NCI-H2081 (cell line): ENCODE data around the gene CDC42EP1.
A peak's percentile ranks its signal among the peaks of the same experiment; 100 is the strongest.
"Not testable (repeated sequence)": the region's sequence is repeated elsewhere in the genome, so short reads cannot be mapped to it uniquely, and the experiment has no call there.

Experiments
- DNase-seq, 2 experiments: peaks; one replicate each; lab custom pipeline; 2025; lab: John Stamatoyannopoulos, UW

The CDC42EP1 gene

DNA sequence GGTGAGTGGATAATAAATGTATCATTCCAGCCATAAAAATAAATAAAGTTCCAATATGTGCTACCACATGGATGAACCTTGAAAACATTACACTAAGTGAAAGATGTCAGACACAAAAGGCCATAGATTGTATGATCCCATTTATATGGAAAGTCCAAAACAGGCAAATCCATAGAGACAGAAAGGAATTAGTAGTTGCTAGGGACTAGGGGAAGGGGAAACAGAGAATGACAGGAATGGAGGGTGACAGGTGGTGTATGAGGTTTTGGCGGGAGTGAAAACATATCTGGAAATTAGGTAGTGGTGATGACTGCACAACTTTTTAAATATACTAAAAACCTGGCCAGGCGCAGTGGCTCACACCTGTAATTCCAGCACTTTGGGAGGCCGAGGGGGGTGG, 25.8 kb upstream of the CDC42EP1 start:
- no peak for DNase-seq

DNA sequence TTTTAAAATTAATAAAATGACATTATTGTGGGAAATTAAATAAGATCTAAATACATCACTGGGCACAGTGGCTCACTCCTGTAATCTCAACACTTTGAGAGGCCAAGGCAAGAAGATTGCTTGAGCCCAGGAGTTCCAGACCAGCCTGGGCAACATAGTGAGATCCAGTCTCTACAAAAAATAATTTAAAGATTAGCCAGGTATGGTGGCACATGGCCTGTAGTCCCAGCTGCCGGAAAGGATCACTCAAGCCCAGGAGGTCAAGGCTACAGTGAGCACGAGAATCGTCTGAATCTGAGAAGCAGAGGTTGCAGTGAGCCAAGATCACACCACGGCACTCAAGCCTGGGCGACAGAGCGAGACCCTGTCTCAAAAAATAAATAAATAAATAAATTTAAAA, 25.1 kb upstream of the CDC42EP1 start:
- DNase-seq: no peak

DNA sequence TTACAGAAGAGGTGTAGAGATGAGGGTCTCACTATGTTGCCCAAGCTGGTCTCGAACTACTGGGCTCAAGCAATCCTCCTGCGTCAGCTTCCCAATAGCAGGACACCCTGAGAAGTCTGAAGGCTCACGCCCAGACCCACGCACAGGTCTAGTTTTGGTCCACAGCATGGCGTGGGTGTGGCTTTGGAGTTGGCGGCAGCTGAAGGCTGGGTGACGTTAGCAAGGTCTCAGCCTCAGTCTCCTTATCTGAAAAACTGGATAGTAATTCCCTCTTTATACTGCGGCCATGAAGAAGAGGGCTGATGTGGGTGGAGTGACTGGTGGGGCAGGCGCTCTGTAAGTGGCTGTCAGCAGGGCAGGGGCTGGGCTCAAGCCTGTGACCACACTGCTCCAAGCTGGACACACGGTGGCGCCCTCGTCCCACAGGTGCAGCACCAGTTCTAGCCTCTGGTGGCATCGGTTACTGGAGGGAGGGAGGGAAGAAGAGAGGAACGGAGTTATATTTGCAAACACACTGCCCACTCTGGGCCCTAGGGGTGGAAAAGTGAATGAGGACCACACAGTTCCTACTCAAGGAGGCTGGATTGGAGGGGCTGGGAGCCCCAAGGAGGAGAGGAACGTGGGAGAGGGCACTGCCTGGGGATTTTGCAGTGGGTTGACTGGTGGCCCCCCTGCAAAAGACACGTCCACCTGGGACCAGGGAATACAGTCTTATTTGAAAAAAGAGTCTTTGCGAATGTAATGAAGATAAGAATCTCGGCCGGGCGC, 21.5 kb upstream of the CDC42EP1 start:
- DNase-seq: peak; percentile 74 to 79

DNA sequence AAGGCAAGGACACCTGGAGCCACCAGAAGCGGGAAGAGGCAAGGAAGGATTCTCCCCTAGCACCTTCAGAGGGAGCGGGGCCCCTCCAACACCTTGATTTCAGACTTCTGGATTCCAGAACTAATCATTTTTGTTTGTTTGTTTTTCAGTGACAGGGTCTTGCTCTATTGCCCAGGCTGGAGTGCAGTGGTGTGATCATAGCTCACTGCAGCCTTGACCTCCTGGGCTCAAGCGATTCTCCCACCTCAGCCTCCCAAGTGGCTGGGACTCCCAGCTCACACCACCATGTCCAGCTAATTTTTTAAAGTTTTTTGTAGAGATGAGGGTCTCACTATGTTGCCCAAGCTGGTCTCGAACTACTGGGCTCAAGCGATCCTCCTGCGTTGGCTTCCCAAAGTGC, 20.5 kb upstream of the CDC42EP1 start:
- DNase-seq: not testable (repeated sequence)

DNA sequence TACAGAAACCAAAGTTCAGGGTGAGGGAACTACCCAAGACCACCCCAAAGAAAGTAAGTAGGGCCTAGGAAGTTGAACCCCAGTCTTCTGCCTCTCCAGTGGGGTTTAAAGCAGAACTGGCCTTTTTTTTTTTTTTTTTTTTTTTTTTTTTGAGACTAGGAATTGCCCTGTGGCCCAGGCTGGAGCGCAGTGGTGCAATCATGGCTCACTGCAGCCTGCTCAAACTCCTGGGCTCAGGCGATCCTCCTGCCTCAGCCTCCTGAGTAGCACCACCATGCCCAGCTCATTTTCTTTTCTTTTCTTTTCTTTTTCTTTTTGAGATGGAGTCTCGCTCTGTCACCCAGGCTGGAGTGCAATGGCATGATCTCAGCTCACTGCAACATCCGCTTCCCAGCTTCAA, 17.9 kb upstream of the CDC42EP1 start:
- DNase-seq: not testable (repeated sequence)

DNA sequence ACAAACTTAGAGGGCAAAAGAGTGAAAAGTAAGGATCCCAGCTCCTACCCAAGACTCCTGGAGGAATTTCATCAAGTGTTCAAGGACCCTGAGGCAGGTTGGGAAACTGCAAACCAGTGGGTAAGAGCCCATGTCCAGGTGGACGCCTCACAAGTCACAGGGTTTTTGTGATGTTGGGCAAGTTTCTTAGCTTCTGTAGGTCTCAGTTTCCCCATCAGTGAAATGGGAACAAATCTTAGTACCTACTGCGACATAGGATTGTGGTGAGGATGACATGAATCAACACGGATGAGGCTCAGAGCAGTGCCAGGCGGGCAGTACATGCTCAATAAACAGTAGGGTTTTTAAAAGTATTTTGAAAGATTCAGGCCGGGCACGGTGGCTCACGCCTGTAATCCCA, 17.3 kb upstream of the CDC42EP1 start:
- no peak for DNase-seq

DNA sequence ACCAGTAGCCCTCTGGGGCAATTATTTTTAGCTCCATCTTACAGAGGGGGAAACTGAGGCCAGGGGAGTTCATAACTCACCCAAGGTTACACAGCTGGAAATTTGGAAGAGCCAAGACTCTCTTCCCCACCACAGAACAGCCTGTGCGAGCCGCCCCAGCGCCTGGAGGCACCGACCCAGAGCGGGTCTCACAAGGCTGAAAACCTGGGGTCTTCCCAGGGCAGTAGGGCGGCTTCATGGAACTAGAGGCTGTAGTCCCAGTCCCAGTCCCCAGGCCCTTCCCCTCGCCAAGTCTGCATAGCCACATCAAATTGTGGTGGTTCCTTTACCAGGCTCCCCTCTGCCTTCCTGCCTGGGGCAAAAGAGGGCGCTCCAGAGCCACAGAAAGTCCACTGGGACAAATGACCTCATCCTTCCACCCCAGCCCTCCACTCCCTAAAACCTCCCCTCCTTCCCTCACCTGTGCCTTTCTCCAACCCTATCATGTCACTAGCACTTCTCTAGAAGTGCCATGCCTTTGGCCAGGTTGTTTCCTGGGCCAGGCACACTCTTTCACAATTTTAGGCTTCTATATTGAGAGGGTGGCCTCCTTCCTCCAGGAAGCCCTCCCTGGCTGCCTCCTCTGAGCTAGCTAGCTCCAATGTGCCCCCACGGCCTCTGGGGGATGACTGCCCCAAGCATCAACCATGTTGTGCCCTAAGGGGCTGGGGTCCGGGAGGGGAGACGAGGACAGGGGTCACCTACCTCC, 15.2 kb upstream of the CDC42EP1 start:
- no peak for DNase-seq

DNA sequence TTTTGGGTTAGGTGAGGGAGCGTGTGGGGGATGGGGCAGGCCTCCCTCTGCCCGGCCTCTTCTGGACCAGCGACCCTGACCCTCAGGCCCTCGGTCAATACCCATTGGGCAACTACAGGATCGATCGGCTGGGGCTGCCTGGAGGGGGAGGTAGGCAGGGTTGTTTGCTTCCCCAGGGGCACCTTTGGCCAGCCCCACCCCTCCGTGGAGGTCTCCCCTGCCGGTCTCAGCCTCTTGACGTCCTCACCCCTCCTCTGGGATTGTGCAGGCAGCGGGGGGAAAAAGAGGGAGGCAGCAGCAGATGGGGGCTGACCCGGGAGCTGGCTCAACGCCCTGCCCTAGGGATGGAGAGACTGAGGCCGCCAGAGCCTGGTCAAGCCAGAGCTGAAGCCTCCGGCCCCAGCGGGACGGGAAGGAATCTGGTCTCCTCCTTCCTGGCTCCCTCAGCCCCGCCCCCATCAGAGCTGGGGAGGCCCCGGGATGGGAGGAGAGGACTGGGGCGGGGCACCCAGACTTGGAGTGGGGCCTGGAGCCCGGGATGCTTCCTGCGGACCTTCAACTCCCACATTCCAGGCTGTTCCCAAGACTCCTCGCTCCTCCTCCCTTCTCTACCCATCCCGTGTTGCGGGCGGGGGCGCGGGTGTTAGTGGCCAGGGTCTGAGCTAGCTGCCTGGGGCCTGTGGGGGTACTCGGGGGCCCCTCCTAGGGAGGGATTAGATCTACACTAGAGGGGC, 14.4 kb upstream of the CDC42EP1 start:
- DNase-seq: no peak

DNA sequence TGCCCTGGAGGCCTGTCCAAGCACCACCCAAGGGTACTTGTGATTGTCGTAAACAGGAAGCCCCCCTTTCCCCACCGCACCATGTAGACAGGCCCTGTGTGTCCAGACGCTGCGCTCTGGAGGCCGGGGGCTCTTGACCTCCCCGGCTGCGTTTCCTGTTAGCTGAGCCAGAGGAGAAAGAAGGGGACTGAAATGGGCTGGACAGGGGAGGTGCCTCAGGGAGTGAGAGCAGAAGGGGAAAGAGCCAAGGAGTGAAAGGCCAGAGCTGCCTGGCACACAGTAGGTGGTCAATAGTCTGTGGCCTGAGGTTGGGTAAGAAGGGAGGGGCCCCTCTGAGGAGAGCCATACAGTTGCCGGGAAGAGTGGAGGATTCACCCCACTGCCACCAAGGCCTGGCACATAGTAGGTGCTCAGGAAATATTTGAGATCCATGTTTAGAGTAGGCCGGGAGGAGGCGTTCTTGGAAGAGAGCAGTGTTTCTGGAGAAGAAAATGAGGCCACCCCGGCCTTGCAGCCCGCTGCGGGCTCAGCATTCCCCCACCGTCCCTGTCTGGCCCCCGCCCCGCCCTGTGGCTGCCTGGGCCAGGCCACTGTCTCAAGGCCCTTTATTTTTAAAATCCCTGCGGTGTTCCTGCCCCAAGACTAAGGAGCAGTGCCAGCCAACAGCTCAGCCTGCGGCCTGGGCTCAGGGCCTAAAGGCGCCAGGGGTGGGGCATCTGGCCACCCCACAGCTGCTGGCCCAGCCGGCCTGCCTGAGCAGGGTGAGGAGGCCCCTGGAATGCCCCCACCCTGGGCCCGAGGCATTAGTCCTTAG, 13.6 kb upstream of the CDC42EP1 start:
- DNase-seq: no peak

DNA sequence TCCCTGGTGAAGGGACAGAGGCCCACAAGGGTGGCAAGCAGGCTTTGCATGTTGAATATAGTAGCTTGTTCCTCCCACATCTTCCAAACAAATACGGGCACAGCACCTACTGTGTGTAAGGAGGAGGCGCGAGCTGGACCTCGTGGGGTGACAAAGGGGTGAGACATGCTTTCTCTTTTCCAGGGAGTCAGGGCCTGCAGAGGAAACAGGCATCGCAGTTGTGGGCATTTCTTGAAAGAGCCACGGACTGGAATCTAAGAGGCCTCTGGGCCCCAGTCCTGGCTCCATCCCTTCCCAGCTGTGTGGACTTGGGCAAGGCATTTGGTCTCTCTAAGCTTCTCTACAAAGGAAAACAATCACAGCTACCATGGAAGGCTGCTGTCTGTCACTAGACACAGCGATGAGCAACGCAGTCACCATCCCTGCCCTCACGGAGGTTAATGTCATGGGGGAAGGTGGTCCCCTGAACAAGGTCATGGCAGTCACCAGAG, 13.0 kb upstream of the CDC42EP1 start:
- DNase-seq: no peak

DNA sequence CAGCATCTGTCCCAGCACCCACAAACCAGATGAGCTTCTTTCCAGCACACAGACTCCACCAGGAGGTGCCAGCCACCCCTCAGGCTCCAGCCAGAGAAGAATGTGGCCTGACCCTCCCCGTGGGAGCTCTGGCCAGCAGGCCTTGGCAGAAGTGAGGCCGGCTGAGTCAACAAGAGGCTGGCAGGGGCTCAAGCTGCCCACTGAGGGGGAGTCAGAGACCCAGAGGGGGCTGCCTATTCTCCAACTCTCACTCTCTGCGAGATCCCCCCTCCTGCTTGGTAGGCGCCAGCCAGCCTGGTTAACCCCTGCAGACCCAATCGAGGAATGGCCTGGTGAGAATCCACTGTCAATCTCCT, 10.6 kb upstream of the CDC42EP1 start:
- DNase-seq: no peak

DNA sequence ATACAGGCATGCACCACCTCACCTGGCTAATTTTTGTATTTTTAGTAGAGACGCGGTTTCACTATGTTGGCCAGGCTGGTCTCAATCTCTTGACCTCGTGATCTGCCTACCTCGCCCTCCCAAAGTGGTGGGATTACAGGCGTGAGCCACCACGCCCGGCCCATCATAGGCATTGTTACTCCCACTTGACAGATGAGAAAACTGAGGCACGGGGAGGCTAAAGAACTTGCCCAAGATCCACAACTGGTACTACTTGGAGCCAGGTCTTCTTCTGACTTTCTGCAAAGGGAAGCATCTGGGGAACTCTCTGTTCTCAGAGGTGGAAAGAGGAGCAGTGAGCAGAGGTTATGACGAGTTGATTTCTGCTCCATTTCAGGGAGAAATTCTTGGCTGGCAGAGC, 9.4 kb upstream of the CDC42EP1 start:
- not testable (repeated sequence) for DNase-seq

DNA sequence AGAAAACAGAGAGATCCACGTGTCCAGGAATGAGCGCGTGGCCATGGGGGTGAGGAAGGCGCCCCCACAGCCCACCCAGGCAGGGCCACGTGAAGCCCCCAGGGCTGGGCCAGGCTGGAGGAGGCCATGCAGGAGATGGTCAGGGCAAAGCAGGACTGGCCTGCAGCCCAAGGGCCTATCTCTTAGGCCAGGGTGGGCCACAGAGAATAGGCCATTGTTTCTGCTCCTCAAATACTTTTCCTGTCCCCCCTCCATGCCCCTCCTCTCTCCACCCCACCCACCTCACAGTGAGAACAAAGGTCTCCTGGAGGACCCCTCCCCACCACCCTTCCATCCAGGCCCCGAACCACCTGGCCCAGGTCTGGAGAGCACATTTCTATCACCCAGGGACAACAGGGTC, 8.3 kb upstream of the CDC42EP1 start:
- no peak for DNase-seq

DNA sequence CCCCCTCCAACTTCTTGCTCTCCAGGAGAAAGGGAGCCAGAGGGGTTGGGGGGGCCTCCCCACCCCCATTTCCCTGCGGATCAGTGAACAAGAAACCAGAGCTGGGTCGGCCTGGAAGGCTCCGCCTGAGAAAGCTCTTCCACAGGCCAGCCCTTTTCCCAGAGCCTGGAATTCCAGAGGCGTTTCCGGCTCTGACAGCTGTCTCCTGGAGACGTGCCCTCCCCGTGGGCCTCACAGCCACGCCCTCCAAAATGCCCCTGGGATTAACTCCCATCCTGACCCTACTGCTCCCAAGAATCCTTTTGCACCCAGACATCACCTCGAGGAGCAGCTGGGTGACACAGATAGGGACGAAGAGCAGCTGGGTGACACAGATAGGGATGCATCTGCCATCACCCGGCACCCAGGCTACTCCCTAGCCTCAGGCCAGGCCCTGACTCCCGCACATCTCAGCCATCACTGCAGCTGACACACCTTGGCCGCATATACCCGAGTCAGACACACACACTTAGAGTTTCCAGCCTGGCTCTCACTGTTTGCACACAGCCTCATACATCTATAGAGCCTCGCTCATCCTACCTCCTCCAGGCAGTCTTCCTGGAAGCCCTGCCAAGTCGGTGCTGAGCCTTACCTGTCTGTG, 7.6 kb upstream of the CDC42EP1 start:
- DNase-seq: no peak

DNA sequence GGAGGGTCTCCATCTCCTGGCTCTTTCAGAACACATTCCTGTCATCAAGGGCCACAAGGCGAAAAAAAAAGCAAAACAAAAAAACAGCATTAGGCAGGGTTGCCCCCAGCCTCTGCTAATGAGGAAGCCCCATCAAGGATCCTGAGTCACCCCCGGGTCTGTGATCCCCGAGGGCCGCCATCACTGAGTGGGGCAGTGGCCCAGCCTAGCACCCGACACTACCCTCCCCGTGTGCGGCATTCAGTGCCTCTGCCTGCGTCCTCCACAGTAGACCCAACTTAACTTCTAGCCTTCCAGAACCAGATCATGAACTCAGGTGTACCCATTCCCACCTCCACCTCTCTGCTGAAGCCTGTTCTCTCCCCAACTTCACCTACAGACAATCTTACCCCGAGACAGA, 6.6 kb upstream of the CDC42EP1 start:
- DNase-seq: no peak

DNA sequence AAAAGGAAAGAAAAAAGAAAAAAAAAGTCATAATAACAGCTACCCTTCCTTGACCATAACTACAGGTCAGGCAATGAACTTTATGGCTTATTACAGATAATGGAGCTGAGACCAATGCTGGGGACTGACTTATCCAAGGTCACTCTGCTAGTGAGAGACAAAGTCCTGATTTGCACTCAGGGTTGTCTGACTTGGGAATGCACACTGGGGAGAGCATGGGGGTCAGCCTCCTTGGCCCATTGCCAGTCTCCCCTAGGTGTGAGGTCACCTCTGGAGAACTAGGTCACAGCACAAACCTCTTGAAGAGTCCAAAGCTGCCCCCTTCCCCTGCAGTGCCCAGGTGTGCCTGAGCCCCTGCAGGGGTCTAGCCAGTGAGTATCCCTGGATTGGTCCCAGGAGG, 5.3 kb upstream of the CDC42EP1 start:
- no peak for DNase-seq

DNA sequence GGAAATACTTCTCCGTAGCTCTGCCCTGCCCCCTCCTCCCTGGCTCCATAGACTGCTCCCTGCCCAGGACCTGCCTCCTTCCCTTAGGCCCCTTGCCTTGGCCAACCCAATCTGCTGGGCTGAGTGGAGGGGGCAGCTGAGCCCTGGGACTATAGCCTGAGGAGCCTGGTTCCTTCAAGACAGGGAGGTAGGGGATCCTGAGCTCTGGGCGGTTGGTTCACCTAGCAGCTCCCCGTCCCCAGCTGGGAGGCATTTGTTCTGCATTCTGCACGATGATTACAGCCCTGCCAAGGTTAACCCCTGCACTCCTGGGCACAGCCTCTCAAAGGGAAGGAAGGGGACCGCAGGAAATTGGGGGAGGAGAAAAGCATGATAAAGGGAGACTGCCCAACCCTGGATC, 3.6 kb upstream of the CDC42EP1 start:
- DNase-seq: no peak

DNA sequence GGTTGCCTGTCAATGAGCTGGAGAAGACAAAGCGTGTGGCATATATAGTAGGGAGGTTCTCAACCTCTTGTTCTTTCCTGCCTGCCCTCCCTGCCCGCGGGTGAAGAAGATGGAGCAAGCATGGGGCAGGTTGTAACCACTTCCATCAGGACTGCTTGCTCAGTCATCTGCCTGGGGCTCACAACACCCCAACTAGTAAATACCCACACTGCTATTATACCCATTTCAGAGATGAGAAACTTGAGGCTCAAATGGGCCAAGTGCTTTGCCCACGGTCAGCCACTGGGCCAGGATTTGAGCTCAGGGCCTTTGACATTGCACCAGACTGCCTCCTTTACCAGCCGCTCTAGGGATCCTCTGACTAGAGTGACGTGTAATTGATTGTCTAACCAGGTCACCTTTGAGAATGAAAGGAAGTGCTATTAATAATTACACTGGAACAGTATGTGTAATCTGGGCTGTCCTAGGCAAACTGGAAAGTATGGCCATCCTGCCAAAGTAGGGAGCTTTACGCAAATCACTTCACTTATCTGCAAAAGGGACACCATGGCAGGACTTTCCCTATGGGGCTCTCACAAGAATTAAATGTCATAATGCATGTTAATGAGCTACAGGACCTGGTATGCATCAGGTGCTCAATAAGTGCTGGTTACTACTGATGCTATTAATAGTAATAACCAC, 2.8 kb upstream of the CDC42EP1 start:
- DNase-seq: no peak

DNA sequence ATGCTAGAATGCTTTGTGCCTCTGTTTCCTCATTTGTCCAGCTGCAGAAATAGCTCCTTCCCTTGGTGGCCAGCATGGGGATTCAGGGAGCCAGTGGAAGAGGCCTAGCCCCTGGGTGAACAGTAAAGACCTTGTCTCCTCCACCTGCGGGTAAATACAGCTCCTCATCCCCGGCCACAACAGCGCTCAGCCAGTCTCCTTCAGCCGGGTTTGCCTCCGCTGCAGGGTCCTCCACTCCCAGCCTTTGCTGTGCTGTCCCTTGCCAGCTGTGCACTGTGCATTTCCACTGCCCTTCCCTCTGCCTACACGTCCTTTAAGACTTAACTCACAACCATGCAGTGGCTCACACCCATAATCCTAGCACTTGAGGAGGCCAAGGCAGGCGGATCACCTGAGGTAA, 1.5 kb upstream of the CDC42EP1 start:
- DNase-seq: no peak

DNA sequence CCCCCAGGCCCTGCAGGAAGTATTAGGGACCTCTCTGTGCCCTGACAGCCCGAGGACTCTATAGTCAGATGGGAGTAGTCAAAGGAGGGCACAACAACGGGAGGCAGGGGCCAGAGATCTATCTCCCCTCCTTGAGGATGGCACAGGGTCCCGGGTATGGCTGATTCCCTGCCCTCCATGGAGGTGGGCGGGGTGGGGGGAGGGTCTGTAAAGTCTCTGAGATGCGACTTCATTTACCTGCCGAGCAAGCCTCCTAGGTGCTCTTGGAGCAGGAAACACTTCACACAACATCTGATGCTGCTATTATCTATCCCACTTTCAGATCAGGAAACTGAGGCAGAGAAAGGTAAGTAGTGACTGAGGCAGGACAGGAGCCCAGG, 769 bp upstream of the CDC42EP1 start:
- DNase-seq: no peak

DNA sequence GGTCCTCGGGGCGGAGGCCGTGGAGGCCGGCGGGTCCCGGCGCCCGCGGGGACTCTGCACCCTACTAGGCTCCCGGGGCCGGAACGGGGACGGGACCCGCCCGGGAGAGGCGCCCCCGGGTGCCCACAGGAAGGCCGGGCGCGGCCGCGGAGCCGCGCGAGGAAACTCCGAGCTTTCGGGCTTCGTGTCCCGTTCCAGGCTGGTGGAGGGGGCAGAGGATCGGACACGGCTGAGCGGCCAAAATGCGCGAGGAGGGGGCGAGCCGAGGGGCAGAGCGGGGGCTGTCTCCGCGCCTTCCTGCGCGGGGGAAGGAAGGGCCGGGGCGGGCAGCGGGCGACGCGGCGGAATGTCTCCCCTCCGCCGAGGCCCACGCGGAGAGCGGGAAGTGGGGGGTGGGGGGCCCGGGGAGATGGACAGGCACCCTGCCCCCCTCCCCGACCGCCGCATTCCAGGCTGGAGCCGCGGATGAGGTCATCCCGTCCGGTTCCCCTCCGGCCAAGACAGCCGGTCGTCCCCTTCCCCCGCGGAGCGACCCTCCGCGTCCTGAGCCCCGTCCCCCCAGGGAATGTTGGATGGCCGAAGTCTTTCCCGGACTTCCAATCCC, 430 bp downstream of the CDC42EP1 start:
- DNase-seq: no peak
